CD4-positive, alpha-beta T cell treated with Interleukin-4 for 4 hours (primary cell): ENCODE results near the gene CTRB2.
"Not testable (repeated sequence)": the region's sequence is repeated elsewhere in the genome, so short reads cannot be mapped to it uniquely, and the experiment has no call there.

Source experiments
- DNase-seq: peaks from one replicate; pipeline ENCODE4 v3.0.0-alpha.2; 2020

Gene CTRB2

GRCh38 chr16:75225678-75226515 lies 18.9 kb upstream of the CTRB2 start:
- DNase-seq: no peak

- DNase-seq: no peak
Measured at GRCh38 chr16:75225092-75225491, 18.1 kb upstream of the CTRB2 start.

GRCh38 chr16:75224306-75225082 lies 17.5 kb upstream of the CTRB2 start:
- DNase-seq: no peak

- DNase-seq: not testable (repeated sequence)
Measured at GRCh38 chr16:75223129-75223528, 16.2 kb upstream of the CTRB2 start.

GRCh38 chr16:75222271-75222783 lies 15.4 kb upstream of the CTRB2 start:
- no peak for DNase-seq

GRCh38 chr16:75219838-75220237 lies 12.9 kb upstream of the CTRB2 start:
- peak; percentile 5 for DNase-seq

- DNase-seq: no peak
Measured at GRCh38 chr16:75219088-75219487, 12.1 kb upstream of the CTRB2 start.

GRCh38 chr16:75218256-75219076 lies 11.5 kb upstream of the CTRB2 start, which contains the start of gene CTRB1:
CTRB1 (plus strand) TSS chr16:75218988; CDS start chr16:75219008, 20 bp downstream.
- no peak for DNase-seq

- no peak for DNase-seq
Measured at GRCh38 chr16:75217389-75217851, 10.5 kb upstream of the CTRB2 start.

GRCh38 chr16:75216576-75216975 lies 9.6 kb upstream of the CTRB2 start:
- no peak for DNase-seq

GRCh38 chr16:75216127-75216526 lies 9.2 kb upstream of the CTRB2 start:
- no peak for DNase-seq

GRCh38 chr16:75211286-75211685 lies 4.3 kb upstream of the CTRB2 start:
- DNase-seq: not testable (repeated sequence)

- DNase-seq: no peak
Measured at GRCh38 chr16:75209944-75210343, 3.0 kb upstream of the CTRB2 start.

- DNase-seq: not testable (repeated sequence)
Measured at GRCh38 chr16:75209514-75209913, 2.6 kb upstream of the CTRB2 start.

GRCh38 chr16:75208861-75209505 lies 2.0 kb upstream of the CTRB2 start:
- DNase-seq: no peak

GRCh38 chr16:75208242-75208825 lies 1.4 kb upstream of the CTRB2 start:
- DNase-seq: no peak

- DNase-seq: no peak
Measured at GRCh38 chr16:75207831-75208230, 870 bp upstream of the CTRB2 start.

GRCh38 chr16:75205961-75206748 lies 806 bp downstream of the CTRB2 start:
- not testable (repeated sequence) for DNase-seq

GRCh38 chr16:75205438-75205837 lies 1.5 kb downstream of the CTRB2 start:
- not testable (repeated sequence) for DNase-seq

GRCh38 chr16:75204905-75205304 lies 2.1 kb downstream of the CTRB2 start:
- DNase-seq: not testable (repeated sequence)

- DNase-seq: no peak
Measured at GRCh38 chr16:75204410-75204758, 2.6 kb downstream of the CTRB2 start.
